SK-N-SH (cell line): ENCODE data around the gene HOMER2. TPM values are rescaled to one million over a fixed set of nuclear protein-coding genes. Genes with fewer than 3 reads are reported as not detected.

Source experiments
- CTCF ChIA-PET: fragments of 300-600, 350-600 bp; formaldehyde crosslinking; extraction: SDS; loops from one replicate; lab custom pipeline; 2021; lab: Yijun Ruan, JAX
- POLR2A ChIA-PET: fragments of 350-600 bp; sonication (Branson Sonifier 250); formaldehyde crosslinking; extraction: SDS; loops from one replicate; lab custom pipeline; 2020; ENCODE audit warnings: antibody characterized with exemption, inconsistent platforms; lab: Yijun Ruan, JAX
- DNase-seq: peaks from one replicate; pipeline ENCODE4 v3.0.0; 2012
- H2AFZ ChIP-seq: fragments of 200-600 bp; sonication (generic); 2 replicates; pipeline ENCODE4 v1.8.1; 2016; ENCODE audit warnings: antibody characterized with exemption, mild to moderate bottlenecking, low read depth
- H3F3A ChIP-seq: fragments of 200-600 bp; sonication (generic); replicated peaks from 2 replicates; pipeline ENCODE3; 2016; ENCODE audit warnings: antibody characterized with exemption, mild to moderate bottlenecking; ENCODE audit not compliant: insufficient read depth
- H3K27ac ChIP-seq, 2 experiments: fragments of 200-500 bp in 1 of 2; fragments of 200-600 bp in 1 of 2; sonication (Bioruptor generic) in 1 of 2; sonication (generic), shearing (Covaris generic) in 1 of 2; 2 replicates each; pipeline versions ENCODE4 v1.5.1 to v1.6.1; 2014 to 2016; ENCODE audit warnings: low read depth in 2 of 2, inconsistent platforms in 1 of 2, low read length in 1 of 2, mild to moderate bottlenecking in 1 of 2, mixed read lengths in 1 of 2
- H3K27me3 ChIP-seq: fragments of 200-600 bp; sonication (generic), shearing (Covaris generic); 2 replicates; pipeline ENCODE4 v1.6.1; 2016; ENCODE audit warnings: mixed run types; ENCODE audit not compliant: insufficient read depth
- H3K36me3 ChIP-seq, 2 experiments: fragments of 200-500 bp in 1 of 2; fragments of 200-600 bp in 1 of 2; sonication (Bioruptor generic) in 1 of 2; sonication (generic) in 1 of 2; replicated peaks in 1 of 2; 2 replicates each; pipeline versions ENCODE3 to v1.5.1; 2014 to 2016; ENCODE audit warnings: low read length in 1 of 2, mild to moderate bottlenecking in 1 of 2; ENCODE audit not compliant: insufficient read depth in 2 of 2, control insufficient read depth in 1 of 2
- H3K4me1 ChIP-seq, 2 experiments: fragments of 200-500 bp in 1 of 2; fragments of 200-600 bp in 1 of 2; sonication (Bioruptor generic) in 1 of 2; sonication (generic), shearing (Covaris generic) in 1 of 2; 2 replicates each; pipeline versions ENCODE4 v1.5.1 to v1.6.1; 2014 to 2016; ENCODE audit warnings: low read depth in 1 of 2, low read length in 1 of 2, mixed run types in 1 of 2; ENCODE audit not compliant: insufficient read depth in 2 of 2, control insufficient read depth in 1 of 2
- H3K4me2 ChIP-seq: fragments of 200-600 bp; sonication (generic), shearing (Covaris generic); 2 replicates; pipeline ENCODE4 v1.6.1; 2017; ENCODE audit warnings: mixed run types
- H3K4me3 ChIP-seq, 2 experiments: fragments of 200-500 bp in 1 of 2; fragments of 200-600 bp in 1 of 2; sonication (Bioruptor generic) in 1 of 2; sonication (generic), shearing (Covaris generic) in 1 of 2; 2 replicates each; pipeline versions ENCODE4 v1.5.1 to v1.8.1; 2014 to 2016; ENCODE audit warnings: low read depth in 2 of 2, inconsistent platforms in 1 of 2, low read length in 1 of 2, mild to moderate bottlenecking in 1 of 2, mixed read lengths in 1 of 2, moderate library complexity in 1 of 2
- H3K79me2 ChIP-seq: fragments of 200-600 bp; sonication (generic); 2 replicates; pipeline ENCODE4 v1.8.1; 2017; ENCODE audit warnings: mild to moderate bottlenecking; ENCODE audit not compliant: insufficient read depth
- H3K9ac ChIP-seq: fragments of 200-600 bp; sonication (generic); 2 replicates; pipeline ENCODE4 v1.6.1; 2017; ENCODE audit warnings: mixed run types
- H3K9me2 ChIP-seq: fragments of 200-600 bp; sonication (generic); 2 replicates; pipeline ENCODE4 v1.6.1; 2017; ENCODE audit warnings: mixed run types
- H3K9me3 ChIP-seq: fragments of 200-600 bp; sonication (generic); 2 replicates; pipeline ENCODE4 v1.6.1; 2017; ENCODE audit warnings: mixed run types, mild to moderate bottlenecking, moderate library complexity
- H4K20me1 ChIP-seq: fragments of 200-600 bp; sonication (generic); 2 replicates; pipeline ENCODE4 v1.6.1; 2017; ENCODE audit warnings: mild to moderate bottlenecking, mixed run types; ENCODE audit not compliant: insufficient read depth
- ELF1 ChIP-seq: IDR thresholded peaks from 2 replicates; pipeline ENCODE4 v1.4.0; 2012
- EP300 ChIP-seq, 2 experiments: IDR thresholded peaks; 2 replicates each; pipeline versions ENCODE4 v1.4.0 to v1.6.1; 2012; ENCODE audit warnings: borderline replicate concordance in 1 of 2, low read depth in 1 of 2, low read length in 1 of 2
- EZH2phosphoT487 ChIP-seq: fragments of 200-600 bp; sonication (generic); IDR thresholded peaks from 2 replicates; pipeline ENCODE4 v1.6.1; 2017; ENCODE audit warnings: low read depth, mixed run types, mild to moderate bottlenecking, antibody characterized with exemption, moderate library complexity, borderline replicate concordance
- FOSL2 ChIP-seq: IDR thresholded peaks from 2 replicates; pipeline ENCODE4 v1.4.0; 2012; ENCODE audit warnings: low read depth, mild to moderate bottlenecking, moderate library complexity, borderline replicate concordance
- FOXM1 ChIP-seq: IDR thresholded peaks from 2 replicates; pipeline ENCODE4 v1.4.0; 2012; ENCODE audit warnings: low read depth, mild to moderate bottlenecking
- GATA2 ChIP-seq: sonication (generic); formaldehyde crosslinking; IDR thresholded peaks from 2 replicates; pipeline ENCODE4 v1.5.0; 2020; ENCODE audit warnings: mild to moderate bottlenecking, missing genetic modification reagents
- IRF3 ChIP-seq: fragments of 150-350 bp; IDR thresholded peaks from 2 replicates; pipeline ENCODE4 v1.6.1; 2016; ENCODE audit warnings: mild to moderate bottlenecking, low read depth, low read length
- JUND ChIP-seq: IDR thresholded peaks from 2 replicates; pipeline ENCODE4 v1.4.0; 2012
- MAX ChIP-seq: IDR thresholded peaks from 2 replicates; pipeline ENCODE4 v1.4.0; 2012; ENCODE audit warnings: low read depth
- NFIC ChIP-seq: IDR thresholded peaks from 2 replicates; pipeline ENCODE4 v1.4.0; 2012; ENCODE audit warnings: borderline replicate concordance
- NRF1 ChIP-seq: IDR thresholded peaks from 2 replicates; pipeline ENCODE4 v1.6.1; 2012; ENCODE audit warnings: low read depth, mild to moderate bottlenecking, low read length
- RAD21 ChIP-seq: IDR thresholded peaks from 2 replicates; pipeline ENCODE4 v1.6.1; 2012; ENCODE audit warnings: mild to moderate bottlenecking, low read length
- RFX5 ChIP-seq: IDR thresholded peaks from 2 replicates; pipeline ENCODE4 v1.6.1; 2012; ENCODE audit warnings: mild to moderate bottlenecking, improper control_type of control experiment, low read length
- TEAD4 ChIP-seq: IDR thresholded peaks from 2 replicates; pipeline ENCODE4 v1.4.0; 2012; ENCODE audit warnings: mild to moderate bottlenecking, borderline replicate concordance; ENCODE audit not compliant: insufficient read depth
- ZBTB33 ChIP-seq: IDR thresholded peaks from 2 replicates; pipeline ENCODE4 v1.4.0; 2012; ENCODE audit warnings: low read depth, borderline replicate concordance
- WGBS: methylation state at CpG from one replicate; pipeline ENCODE4 v1.1.6; 2017; ENCODE audit warnings: low lambda C conversion rate; 5-methylcytosine and 5-hydroxymethylcytosine counted together
- polyA plus RNA-seq, 3 experiments: library from polyadenylated mRNA; depleted of rRNA; stranded (reverse); fragments of >200 nt; gene quantifications; 2 replicates each; pipeline ENCODE4 v1.2.3, GENCODE V29; 2012

Gene HOMER2
- polyA plus RNA-seq, 1 of the 3 experiments (the other 2 are of a cell fraction): 7.3 TPM

- Histone ChIP-seq H3K4me2 (no peak overlapping the region), H3K9ac (no peak overlapping the region), H3K9me2 (no peaks in the 10 kb centered on the region), H3K4me1 (peaks cover 0 to 4% of the 10 kb centered on the region in 2 experiments; a peak in 1 of 4 replicates), H3K27me3 (no peaks in the 10 kb centered on the region), H3F3A (no peaks in the 10 kb centered on the region), H2AFZ (no peak overlapping the region), H4K20me1 (no peaks in the 10 kb centered on the region), H3K79me2 (no peaks in the 10 kb centered on the region), H3K36me3 (no peaks in the 10 kb centered on the region), H3K4me3 (no peak overlapping the region), H3K9me3 (no peaks in the 10 kb centered on the region), H3K27ac (no peak overlapping the region)
- CTCF ChIA-PET: no interaction called here
- POLR2A ChIA-PET: no interaction called here
- no peak for DNase-seq
- whole genome bisulfite sequencing: 86% methylated on average over 3 of the region's 3 CpGs
- TF ChIP-seq TEAD4 (no peak), NRF1 (no peak), NFIC (no peak), JUND (no peak), GATA2 (CRISPR knock-in tag) (no peak), FOXM1 (no peak)
Observed at GRCh38 chr15:82904574-82904973, 47.9 kb downstream of the HOMER2 start.

GRCh38 chr15:82903511-82903910 lies 49.0 kb downstream of the HOMER2 start:
- no peak overlapping the region for H3K9ac ChIP-seq
- no peaks in the 10 kb centered on the region for H3K9me2 ChIP-seq
- no peak overlapping the region for H3K4me3 ChIP-seq
- H3K36me3 ChIP-seq: no peaks in the 10 kb centered on the region
- no peaks in the 10 kb centered on the region for H3F3A ChIP-seq
- POLR2A ChIA-PET: no interaction called here
- no peaks in the 10 kb centered on the region for H3K79me2 ChIP-seq
- TF ChIP-seq FOSL2 (no peak), NRF1 (no peak), IRF3 (no peak), MAX (no peak), EP300 (IDR thresholded peaks at IDR 0.05; ENCODE audit: borderline replicate concordance in 1 of 2, low read depth in 1 of 2, low read length in 1 of 2) (no peak), JUND (no peak), FOXM1 (no peak), ELF1 (no peak), EZH2phosphoT487 (no peak), NFIC (no peak), RAD21 (no peak), ZBTB33 (no peak), RFX5 (no peak)
- no peak overlapping the region for H2AFZ ChIP-seq
- H4K20me1 ChIP-seq: no peaks in the 10 kb centered on the region
- peaks cover 0 to 9% of the 10 kb centered on the region in 2 experiments; a peak in 1 of 4 replicates for H3K4me1 ChIP-seq
- no peaks in the 10 kb centered on the region for H3K9me3 ChIP-seq
- no peak overlapping the region for H3K27ac ChIP-seq
- DNase-seq: no peak
- CTCF ChIA-PET: no interaction called here
- H3K4me2 ChIP-seq: no peak overlapping the region
- H3K27me3 ChIP-seq: no peaks in the 10 kb centered on the region
- WGBS: 94% methylated on average over 10 of the region's 16 CpGs
